A549 treated with AZD2906 at 1 μM for 4 hours (cell line): ENCODE data around the gene TRPV6. TPM values are rescaled to one million over a fixed set of nuclear protein-coding genes. Genes with fewer than 3 reads are reported as not detected.

Source experiments
- total RNA-seq: library from RNA; stranded (reverse); fragments of 200-300 nt; extraction: Qiagen RNA extraction; gene quantifications from 5 replicates; pipeline ENCODE4 v1.2.3, GENCODE V29; 2022

TRPV6 gene
- total RNA-seq = 0.02 TPM in 1 of 5 replicates, not detected in the others

DNA sequence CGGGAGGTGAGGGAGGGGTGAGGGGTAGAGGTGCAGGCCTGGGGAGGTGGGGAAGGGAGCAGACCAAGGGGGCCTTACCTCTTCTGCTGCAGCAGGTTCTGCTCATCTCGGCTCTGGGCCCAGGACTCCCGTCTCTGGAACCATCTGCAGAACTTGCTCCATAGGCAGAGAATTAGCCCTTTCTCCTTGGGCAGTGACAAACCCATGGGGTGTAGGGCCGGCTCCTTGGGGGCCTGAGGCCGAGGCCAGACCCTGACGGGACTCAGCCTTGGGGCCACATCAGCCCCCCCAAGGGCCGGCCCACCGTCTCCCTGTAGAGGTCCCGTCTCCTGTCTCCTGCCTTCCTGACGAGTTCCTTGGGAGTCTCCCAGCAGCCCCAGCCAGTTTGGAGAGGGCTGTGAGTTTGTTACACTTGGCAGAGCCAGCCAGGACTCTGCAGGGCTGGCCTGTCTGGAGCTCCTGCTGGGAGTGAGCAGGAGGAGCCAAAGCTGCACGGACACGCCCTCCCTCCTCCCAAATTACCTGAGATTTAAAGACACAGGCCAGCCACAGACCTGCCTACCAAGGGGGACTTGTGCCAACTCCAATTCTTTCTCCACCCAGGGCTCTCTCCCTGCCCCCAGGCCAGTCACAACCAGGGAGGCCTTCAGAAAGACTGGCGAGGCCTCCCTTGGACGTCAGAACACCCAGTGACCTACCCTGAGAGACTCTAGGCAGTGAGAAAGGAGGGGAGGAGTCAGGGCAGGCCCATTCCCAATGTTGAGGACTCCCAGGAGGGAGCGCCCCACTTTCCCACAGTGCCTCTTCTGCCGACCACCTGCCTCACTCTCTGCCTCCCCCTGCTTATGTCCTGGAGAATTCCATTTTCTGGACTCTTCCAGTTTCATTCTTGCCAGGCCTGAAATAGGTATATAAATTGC lies at the start of gene TRPV6:
TRPV6 (minus strand) TSS at position 435 of the 920 bp plus-strand sequence.

DNA sequence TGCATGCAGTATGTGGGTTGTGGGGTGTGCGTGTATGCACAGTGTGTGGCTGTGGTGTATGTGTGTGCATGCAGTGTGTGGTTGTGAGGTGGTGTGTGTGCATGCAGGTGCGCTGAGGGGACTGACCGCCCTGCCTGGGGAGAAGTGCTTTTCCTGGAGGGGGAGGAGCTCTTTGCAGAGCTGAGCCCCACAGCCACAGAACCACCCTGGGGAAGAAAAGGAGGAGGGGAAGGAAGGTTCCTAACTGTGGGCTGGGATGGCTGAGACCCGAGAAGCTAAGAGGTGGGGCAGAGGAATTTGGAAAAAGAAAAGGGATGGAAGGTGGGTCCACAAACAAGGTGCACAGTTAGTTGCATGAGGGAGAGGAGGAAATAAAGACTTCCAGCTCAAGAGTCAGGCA lies 48.1 kb upstream of the TRPV6 start, which contains the start of gene TRPV5:
TRPV5 (minus strand) TSS at position 123 of the 400 bp plus-strand sequence. CDS start 287 bp downstream, outside the sequence.

DNA sequence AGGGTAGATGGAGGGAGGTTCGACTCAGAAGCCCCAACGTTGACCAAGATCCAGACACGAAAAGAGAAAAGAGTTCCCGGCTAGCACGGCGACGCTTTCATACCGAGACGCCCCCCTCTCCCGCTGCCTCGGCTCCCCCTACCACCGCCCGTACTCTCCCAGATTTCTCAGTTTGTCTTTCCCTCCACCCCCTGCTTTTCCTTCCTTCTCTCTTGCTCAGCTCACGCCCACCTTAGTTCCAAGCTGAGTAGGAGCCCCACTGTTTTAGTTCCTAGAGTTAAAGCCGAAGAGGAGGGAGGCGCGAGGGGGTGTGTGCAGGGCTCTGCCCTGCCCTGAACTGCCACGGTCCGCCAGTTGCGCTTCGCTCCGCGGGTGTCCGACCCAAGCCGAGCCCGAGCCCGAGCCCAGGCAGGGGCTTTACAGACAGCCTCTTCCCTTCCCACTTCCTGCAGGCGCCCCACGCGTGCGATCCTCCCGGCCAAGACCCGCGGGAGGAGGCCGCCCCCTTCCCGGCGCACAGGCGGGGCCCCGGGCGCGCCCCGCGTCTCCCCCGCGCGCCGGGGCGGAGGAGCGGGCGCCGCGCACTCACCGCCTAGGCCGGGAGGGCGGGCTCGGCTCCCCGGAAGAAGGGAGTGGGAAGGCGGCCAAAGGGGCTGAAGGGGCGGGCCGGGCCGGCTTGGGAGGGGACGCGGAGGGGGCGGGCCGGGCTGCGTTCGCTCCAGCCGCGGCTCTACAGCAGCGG lies 31.0 kb downstream of the TRPV6 start, which contains the start of gene EPHB6:
EPHB6 (plus strand) TSS at position 705 of the 742 bp plus-strand sequence. CDS start 8,152 bp downstream, outside the sequence.

Other genes starting within 250 kb of the TRPV6 start
- gene PRSS1, start 136.3 kb downstream of the TRPV6 start, total RNA-seq = not detected in 5 replicates
- not detected in 5 replicates for gene PRSS2, start 114.8 kb downstream of the TRPV6 start, total RNA-seq
- gene EPHB6, start 30.7 kb downstream of the TRPV6 start, total RNA-seq = 0.40 to 0.87 TPM (median 0.60 TPM) in 5 replicates
- gene TRPV5, start 48.0 kb upstream of the TRPV6 start, total RNA-seq = not detected in 5 replicates
- not detected in 5 replicates for gene LLCFC1, start 53.7 kb upstream of the TRPV6 start, total RNA-seq
- gene KEL, start 76.6 kb upstream of the TRPV6 start, total RNA-seq = 0.08 TPM in 1 of 5 replicates, not detected in the others
- not detected in 5 replicates for gene OR9A2, start 141.4 kb upstream of the TRPV6 start, total RNA-seq
- gene OR6V1, start 166.6 kb upstream of the TRPV6 start, total RNA-seq = not detected in 5 replicates
- 0.16 to 0.41 TPM (median 0.29 TPM) in 3 of 5 replicates, not detected in the others for gene PIP, start 246.3 kb upstream of the TRPV6 start, total RNA-seq